HG03460 (cell line): ENCODE measurements around the gene ALDH4A1.

ENCODE experiments used
- ATAC-seq: cut with Tn5 transposase; IDR thresholded peaks from one replicate; pipeline ENCODE4 v1.9.1; 2021; ENCODE audit not compliant: unreplicated experiment

The ALDH4A1 gene, protein sequence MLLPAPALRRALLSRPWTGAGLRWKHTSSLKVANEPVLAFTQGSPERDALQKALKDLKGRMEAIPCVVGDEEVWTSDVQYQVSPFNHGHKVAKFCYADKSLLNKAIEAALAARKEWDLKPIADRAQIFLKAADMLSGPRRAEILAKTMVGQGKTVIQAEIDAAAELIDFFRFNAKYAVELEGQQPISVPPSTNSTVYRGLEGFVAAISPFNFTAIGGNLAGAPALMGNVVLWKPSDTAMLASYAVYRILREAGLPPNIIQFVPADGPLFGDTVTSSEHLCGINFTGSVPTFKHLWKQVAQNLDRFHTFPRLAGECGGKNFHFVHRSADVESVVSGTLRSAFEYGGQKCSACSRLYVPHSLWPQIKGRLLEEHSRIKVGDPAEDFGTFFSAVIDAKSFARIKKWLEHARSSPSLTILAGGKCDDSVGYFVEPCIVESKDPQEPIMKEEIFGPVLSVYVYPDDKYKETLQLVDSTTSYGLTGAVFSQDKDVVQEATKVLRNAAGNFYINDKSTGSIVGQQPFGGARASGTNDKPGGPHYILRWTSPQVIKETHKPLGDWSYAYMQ

DNA sequence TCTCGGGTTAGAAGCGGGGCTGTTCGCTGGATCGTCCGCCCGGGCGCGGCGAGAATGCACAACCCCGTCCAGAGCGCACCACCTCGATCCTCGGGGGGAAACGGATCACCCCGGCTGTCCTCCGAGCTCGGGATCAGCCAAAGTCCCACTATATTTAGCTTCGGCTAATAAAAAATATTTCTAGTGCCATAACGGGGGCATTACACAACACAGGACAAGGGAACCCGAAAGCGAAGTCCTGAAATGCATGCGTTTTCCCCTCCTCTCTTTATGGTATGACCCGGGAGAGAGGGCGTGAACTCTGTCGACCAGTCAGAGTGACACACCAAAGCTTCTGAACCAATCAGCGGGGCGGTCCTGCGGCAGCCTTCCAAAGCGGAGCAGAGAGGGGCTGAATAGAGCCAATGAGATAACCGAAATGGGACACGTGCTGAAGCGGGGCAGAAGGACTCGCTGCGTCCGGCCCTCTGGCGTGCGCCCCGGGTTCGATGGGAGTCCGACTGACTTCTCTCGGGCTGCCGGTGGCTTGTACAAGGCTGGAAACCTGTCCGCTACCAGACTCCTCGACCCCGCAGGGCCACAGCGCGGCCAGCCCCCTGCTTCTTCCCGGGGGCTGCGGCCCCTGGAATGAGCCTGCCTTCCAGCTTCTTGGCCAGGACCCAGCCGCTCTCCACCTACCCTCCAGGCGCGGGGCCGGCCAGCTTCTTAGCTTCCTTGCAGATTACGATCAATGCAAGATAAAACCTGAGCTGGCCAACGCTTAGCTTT is at the start of gene ALDH4A1:
Gene ALDH4A1 (minus strand): TSS at position 33 of the 768 bp plus-strand sequence. CDS start 32 bp downstream, at position 1.
- peak; percentile 96 for ATAC-seq

DNA sequence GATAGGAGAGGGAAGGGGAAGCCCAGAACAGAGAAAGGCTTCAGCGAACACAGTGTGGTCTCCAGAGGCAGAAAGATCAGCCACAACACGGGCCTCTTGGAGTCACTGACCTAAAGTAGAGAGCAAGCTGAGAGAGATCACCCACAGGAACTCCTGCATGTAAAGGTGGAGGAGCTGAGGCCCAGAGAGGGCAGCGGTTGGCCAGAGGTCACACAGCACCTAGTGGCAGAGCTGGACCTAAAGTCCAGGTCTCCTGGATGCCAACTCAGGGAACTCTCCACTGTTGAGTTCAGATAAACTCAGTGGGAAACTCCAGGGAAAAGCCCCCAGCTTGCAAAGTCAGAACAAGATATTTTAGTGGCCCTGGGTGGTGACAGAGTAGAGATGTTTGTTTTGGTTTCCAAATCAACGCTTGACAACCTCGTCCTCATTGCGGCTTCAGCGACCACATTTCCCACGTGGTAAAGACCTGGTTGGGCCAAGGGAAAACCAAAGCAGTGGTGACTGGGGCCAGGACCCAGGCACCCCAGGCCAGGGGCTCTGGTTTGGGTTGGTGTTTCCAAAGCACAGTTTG is 49.5 kb upstream of the ALDH4A1 start:
- peak; percentile 30 for ATAC-seq

DNA sequence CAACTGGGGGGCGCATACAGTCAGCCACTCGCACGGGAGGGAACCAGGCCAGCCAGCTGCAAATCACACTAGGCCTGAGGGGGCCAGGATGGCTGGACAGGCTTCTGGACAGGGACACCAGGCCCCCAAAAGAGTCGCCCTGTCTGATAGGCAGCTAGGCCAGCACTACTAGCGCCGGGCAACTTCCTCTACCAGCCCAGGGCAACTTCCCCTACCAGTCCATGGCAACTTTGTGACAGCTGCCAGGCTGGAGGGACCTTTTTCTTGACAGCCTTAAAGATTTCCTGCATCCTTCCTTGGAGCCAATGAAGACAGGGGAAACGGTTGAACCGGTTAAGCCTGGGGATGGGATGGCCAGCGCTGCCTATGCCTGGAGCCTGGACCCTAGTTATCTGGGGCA is 49.1 kb upstream of the ALDH4A1 start:
- ATAC-seq = no peak

DNA sequence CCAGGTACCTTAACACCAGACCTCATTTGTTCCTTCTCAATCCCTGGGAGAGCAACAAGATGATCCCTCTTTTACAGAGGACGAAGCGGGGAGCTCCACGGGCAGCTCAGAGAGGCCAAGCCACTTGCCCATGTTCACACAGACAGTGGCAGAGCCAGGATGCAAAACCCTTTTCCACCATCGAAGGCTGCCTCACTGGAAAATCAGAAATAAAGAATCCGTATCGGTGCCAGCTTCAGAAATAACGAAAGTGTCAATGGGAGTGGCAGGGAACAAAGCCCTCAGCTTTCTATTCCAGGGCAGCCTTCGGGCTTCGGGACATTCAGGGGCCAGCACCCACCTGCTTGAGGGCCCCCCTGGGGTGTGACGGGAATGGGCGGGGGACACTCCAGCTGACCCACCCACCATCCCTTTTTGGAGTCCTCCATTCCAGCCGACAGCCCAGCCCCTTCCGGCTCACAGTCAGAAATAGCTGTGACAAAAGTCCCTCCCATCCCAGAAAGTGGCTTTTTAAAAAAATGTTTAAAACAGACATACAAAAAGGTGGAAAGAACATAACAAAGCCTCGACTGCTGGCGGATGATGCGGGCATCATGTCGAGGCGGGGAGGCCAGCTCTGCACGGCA is 48.2 kb upstream of the ALDH4A1 start:
- ATAC-seq = no peak

DNA sequence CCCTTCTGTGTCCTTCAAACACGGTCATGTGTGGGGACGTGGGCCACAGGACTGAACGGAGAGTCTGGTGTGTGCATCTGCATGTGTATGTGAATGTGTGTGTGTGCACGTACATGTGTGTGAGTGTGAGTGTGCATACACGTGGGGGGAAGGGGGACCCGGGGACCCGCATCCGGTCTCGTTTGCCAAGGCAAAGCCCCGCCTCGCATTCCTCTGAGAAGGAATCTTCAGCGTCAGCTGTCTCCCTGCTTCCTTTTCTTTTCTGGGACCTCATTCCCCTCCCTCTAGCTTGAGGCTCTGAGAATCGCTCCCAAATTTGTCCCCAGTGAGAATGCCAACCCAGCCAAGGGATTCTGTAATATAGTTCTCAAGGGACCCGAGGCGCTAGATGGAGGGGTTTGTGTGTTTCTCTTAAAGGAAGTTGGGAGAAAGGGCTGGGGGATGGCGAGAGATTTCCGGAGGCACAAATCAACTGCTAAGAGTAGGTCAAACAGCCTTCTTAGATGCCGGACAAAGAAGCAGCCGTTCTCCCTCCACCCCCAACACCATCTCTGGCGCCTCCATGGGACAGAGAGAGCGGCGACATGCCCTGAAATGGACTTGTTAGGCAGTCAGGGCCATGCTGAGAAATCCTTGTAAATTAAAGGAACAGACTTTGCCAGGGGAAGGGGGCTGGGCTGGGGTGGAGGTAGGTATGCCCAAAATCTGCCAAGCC is 47.5 kb upstream of the ALDH4A1 start:
- ATAC-seq = no peak

DNA sequence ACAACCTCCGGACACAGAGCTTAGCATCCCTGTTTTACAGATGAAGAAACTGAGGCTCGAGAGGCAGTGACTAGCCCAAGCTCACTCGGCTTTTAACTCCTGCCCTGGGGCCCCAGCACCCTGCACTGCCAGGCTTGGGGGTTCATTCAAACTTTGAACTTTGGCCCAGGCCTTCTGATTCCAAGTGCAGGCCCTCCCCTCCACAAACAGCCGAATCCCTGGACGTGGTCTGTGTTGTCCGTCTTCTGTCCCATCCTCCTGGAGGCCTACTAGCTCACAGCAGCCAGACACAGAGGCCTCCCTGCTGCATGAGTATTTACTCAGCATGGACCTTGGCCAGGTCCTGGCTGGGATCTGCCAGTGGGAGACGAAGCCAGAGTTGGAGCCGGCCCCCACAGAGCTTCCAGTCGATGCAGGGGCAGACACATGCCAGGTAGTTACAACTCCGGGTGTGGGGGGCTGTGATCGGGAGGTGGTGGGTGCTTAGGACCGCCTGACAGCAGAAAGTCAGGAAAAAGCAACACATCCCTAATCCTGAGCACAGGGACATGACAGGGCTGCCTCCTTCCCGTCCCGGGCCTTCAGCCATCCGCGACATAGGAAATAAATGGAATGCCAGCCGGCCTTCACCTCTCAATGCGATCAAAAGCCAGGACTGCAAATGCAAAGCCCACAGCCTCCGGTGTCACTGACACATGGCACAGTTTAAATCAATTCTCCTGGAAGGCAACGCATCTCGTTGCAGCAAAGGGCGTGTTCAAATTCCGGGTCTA is 46.7 kb upstream of the ALDH4A1 start:
- no peak for ATAC-seq

DNA sequence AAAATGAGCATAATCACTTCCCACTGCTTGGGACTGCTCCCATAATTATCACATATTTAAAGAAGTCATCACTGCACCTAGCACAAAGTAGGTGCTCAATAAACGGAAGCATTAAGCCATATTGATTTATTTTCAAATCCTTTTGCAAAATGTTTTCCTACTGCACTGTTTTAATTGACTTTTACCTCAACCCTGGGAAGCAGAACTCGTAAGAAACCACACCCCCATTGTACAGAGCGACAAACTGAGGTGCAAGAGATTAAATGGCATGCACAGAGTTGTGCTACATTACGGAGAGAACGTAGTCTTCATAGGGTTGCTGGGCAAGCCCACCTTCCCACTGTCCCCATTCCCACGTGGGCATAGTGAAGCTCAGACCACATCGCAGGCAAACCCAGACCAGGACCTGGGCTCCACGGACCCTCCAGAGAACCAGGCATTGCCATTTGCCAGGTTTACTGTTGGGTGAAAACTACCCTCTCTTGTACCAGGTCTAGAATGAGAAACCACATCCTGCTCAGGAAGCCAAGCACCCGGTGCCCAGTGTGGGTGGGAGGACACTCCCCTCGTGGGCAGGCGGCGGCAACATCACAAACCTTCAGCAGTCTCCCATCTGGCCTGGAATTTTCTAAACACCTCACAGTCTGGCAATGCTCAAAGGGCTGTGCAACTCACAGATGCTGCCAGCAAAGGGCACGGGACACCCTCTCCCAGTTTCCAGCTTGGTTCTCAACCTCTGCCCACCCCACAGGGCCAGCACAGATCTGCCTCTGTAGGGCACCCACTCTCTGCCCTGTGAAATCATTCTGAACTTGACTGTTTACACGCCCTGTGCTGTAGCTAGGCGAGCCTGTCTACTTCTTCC is 45.9 kb upstream of the ALDH4A1 start:
- ATAC-seq = no peak

DNA sequence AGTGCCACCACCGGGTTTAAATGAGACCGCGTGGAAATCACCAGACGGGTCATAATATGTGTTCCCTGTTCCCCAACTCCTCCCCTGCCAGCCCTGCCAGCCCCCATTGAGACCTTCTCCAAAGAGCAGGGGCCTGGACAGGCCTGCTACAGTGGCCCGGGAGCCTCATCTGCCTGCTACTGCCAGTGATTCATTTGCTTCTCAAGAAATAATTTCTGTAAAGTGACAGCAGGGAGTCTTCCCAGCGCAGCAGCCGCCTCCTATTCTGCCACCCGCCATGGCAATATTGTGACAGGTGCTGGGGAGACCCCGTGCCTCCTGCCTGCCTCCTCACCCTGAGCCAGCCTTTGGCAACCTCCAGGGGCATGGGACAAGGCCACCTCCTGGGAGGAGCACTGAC is 45.2 kb upstream of the ALDH4A1 start:
- no peak for ATAC-seq

DNA sequence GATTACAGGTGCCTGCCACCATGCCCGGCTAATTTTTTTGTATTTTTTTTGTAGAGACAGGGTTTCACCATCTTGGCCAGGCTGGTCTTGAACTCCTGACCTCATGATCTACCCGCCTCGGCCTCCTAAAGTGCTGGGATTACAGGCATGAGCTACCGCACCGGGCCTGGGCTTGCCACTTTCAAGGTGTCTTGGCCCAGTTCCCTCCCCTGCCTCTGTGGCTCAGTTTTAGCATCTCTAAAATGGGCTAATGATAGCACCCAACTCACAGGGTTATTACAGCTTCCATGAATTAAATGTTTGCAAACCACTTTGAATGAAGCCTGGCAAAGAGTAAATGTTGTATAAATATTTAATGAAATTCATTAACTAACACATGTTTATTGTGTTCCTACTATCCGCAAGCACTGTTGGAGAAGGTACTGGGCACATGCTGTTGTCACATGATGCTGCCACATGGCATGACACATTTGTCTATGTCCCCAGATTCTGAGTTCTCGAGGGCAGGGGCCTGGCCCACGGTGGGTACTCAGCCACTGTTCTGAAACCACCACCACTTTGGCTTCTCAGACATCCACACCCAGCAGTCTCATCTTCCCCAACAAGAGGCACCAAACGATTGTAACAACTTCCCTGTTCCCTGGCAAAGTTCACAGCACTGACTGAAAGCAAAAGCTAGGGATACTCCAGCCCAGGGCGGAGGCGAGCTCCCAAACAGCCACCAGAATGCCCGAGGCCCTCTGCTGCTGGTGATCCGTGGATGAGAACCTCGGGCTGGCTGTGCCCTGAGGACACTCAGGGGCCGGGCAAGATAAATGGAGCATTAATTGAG is 44.4 kb upstream of the ALDH4A1 start:
- no peak for ATAC-seq

DNA sequence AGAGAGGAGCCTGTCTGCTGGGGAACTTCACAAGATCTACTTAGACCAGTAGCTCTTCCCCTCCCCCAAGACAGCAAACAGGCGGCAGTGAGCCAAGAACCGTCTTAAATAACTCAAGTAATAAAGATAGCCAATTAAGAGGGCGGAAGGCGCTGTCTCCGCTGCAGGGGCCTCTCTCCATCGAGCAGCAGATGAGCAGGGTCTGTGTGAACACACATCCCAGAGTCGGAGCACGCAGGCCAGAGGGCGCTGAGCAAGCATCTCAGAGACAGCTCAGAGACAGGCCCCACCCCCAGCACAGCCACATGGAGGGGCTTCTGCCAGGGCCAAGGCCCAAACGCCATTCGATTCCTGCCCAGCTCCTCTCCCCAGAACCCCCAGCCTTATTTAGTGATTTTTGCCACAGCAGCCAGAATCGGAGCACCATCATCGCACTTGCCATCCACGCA is 43.1 kb upstream of the ALDH4A1 start:
- ATAC-seq = no peak

DNA sequence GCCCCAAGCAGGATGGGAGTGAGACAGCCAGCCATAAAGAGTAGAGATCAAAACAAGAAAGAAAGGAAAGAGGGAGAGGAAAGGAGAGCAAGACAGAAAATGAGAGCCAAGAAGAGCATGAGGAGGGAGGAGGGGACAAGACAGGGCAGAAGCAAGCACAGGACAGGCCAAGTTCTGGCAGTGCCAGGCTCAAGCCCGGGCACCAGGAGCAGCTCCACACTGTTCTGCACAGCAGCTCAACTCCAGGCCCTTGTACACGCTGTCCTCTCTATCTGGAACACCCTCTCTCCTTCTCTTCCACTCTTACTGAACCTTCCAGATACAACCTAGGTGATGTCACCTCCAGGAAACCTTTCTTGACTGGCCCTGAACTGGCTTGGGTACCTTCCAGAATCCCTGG is 42.5 kb upstream of the ALDH4A1 start:
- no peak for ATAC-seq

DNA sequence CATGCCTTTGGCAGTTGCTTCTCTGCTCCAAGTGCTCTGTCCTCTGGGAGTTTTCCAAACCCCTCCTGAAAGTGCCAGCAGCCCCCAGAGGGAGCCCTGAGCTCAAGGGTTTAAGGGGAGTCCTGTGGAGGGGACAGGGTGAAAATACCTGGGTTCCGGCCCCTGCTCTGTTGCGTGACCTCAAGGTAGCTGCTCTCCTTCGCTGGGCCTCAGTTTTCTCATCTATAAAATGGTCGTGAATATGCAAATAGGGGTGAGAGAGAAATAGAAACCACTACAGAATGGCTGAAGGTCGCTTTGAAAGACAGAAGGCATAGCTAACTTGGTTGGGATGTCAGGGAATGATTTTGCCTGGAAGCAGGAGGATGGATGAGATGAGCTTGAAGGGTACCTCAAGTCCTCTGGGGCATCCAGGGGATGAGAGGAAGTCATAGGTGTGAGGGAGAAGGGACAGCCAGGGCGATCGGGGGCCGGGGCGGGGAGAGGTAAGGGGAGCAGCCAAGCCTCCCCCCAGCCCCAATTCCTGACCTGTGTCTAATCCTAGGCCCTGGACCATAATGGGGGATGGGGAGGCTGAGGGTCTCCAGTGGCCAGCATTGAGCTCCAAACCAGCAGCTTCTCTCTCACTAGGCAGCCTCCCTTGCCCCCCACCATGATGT is 41.7 kb upstream of the ALDH4A1 start:
- ATAC-seq = no peak

DNA sequence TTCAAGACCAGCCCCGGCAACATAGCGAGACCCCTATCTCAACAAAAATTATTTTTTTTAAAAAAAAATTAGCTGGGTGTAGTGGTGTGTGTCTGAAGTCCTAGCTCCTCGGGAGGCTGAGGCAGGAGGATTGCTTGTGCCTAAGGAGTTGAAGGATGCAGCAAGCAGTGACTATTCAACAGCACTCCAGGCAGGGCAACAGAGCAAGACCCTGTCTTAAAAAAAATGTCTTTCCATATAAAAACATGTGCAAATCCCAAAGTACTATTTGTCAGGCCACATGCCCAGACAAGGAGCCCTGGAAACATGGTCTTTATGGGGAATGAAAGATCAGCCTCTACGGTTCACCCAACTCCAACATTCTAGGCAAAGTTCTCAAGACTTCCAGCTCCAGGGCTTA is 40.8 kb upstream of the ALDH4A1 start:
- no peak for ATAC-seq

DNA sequence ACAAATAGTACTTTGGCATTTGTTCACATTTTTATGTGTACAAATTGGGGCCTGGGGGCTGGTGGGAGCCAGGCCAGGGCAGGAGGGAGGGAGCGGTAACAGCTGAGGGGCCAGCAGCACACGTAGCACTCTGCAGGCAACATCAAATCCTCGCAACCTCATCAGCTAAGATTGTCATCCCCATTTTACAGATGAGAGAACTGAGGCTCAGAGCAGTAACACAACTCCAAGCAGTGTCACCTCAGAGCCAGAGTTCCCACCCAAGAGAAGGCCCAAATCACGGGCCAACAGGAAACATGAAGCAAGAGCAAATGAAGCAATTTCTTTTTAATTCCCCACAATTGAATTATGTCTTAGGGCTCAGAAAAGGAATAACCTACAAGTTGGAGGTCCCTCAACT is 40.0 kb upstream of the ALDH4A1 start:
- no peak for ATAC-seq

DNA sequence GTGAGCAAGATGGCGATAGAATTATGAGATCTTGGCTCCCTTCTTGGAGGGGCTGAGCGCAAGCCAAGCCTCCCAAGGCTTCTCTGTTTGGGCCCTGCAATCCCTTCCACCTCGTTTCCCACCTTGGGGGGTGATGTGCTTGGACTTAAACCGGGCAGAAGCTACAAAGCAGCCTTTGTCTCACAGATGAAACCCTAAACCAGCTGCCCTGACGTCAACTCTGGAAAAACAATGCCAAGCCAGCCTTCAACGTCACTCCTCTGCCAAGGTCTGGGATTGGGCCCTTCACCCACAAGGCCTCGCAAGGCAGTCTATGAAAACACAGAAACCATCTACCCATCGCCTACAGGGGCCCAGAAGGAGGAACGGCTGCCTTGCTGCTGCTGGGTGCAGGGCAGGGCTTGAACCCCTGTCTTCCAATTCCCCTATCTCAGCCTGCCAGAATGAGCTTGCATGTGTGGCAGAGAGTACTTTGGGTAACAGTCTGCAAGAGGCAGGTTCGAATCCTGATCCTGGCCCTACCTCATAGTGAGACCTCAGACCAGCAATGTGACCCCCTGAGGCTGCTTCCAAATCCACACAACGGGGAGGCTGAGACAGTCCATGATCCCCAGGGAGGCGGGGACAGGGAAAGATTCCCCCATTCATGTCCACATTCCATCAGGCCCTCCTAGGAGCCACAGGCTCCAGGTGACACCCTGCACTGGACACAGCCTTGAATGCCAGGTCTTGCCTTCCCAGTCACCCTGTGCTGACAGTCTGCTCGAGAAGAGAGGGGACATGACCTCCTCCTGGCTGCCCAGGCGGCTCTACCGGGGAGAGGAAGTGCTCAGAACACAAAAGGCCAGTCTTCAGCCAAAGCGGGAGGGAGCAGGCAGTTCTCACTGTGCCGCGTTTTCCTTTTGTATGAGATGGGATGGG is 39.1 kb upstream of the ALDH4A1 start:
- ATAC-seq = no peak

DNA sequence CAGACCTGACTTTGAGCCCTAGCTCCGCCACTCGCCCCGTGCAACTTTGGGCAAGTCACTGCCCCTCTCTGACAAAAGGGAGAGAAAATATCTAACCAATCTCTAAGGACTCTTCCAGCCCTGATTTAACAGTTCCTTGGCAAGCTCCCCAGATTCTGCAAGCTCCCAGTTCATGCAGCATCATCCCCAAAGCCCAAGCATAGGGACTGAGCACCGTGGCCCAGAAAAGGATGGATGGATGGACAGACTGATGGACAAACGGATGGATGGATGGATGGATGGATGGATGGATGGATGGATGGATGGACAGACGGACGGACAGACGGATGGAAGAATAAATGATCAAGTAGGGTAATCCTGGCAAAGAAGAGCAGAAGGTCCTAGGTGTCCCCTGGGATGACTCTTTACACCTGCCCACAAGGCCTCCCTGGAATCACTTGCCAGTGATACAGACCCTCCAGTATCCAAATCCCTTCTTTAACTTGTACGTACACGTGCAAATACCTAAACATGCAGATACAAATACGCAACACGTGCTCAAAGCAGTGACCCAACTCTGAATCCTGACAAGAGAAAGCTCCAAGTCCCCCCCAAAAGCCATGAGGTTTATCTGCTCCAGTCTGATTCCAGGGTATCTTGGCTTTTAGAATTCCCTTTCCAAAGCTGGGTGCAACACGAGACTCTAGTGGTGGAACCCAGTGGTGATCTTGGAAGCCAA is 38.1 kb upstream of the ALDH4A1 start:
- ATAC-seq = no peak
